Breast epithelium (tissue), 3 donors: ENCODE measurements around the gene LFNG.

Source experiments
- POLR2A ChIP-seq: fragments of 450-650 bp; IDR thresholded peaks from one replicate; pipeline ENCODE4 v1.6.1; 2016; ENCODE audit warnings: antibody characterized with exemption, mild to moderate bottlenecking, moderate library complexity
- POLR2AphosphoS5 ChIP-seq, 3 donors: sonication (generic); formaldehyde crosslinking; IDR thresholded peaks; one replicate each; pipeline ENCODE4 v1.6.1; 2017; ENCODE audit warnings: antibody characterized with exemption in 3 of 3
- TF ChIP-seq, protein P1 (sequence below), 3 donors: fragments of 450-650 bp; IDR thresholded peaks; one replicate each; pipeline ENCODE4 v1.5.1; 2016 to 2017; ENCODE audit warnings: antibody characterized with exemption in 3 of 3, mild to moderate bottlenecking in 3 of 3, moderate library complexity in 3 of 3

DNA sequence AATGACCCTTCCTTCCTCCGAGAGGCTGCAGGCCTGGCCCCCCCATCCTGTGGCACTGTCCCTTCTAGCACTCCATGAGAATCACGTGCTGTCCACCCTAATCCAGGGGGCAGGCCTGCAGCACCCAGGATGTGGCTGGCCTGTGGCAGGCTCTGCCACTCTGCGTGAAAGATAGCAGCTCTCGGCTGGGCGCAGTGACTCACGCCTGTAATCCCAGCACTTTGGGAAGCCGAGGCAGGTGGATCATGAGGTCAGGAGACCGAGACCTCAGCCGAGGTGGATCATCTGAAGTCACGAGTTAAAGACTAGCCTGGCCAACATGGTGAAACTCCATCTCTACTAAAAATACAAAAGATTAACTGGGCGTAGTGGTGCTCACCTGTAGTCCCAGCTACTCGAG is 18.9 kb upstream of the LFNG start:
- TF ChIP-seq POLR2A (no peak), POLR2AphosphoS5 (IDR thresholded peaks at IDR 0.05) (no peak)
- TF ChIP-seq, protein P1, sequence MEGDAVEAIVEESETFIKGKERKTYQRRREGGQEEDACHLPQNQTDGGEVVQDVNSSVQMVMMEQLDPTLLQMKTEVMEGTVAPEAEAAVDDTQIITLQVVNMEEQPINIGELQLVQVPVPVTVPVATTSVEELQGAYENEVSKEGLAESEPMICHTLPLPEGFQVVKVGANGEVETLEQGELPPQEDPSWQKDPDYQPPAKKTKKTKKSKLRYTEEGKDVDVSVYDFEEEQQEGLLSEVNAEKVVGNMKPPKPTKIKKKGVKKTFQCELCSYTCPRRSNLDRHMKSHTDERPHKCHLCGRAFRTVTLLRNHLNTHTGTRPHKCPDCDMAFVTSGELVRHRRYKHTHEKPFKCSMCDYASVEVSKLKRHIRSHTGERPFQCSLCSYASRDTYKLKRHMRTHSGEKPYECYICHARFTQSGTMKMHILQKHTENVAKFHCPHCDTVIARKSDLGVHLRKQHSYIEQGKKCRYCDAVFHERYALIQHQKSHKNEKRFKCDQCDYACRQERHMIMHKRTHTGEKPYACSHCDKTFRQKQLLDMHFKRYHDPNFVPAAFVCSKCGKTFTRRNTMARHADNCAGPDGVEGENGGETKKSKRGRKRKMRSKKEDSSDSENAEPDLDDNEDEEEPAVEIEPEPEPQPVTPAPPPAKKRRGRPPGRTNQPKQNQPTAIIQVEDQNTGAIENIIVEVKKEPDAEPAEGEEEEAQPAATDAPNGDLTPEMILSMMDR (IDR thresholded peaks at IDR 0.05), result no peak
